ENCODE results near the gene USP32. TPM values are rescaled to one million over a fixed set of nuclear protein-coding genes. Genes with fewer than 3 reads are reported as not detected.

Gene USP32
- total and polyA plus RNA-seq, 2 donors (not counting 1 experiment from before 2014, with no cell fraction given) = 7.7 to 48.8 TPM

GRCh38 chr17:60277258-60277657 is 114.7 kb downstream of the USP32 start:
- POLR2A ChIA-PET = no interaction called here

DNA sequence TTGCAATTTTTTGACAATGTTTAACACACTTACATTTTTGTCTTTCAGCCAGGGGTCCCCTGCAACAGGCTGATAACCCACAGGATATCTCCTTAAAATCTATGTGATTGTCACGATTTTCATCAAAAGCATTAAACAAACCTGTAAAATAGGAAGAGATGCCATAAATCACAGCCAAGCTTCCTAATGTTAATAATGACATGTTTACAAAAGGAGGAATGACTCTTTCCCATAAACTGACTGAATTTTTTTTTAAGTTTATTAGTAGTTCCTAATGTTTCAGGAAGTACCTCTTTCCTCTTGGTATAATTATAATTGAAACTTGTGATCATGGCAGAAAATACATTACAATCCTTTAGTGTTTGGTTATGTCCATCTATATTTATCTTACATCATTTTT is 122.5 kb downstream of the USP32 start:
- H3K9me3 ChIP-seq (ENCODE audit: control extremely low read depth in 1 of 3, control insufficient read depth in 2 of 3, insufficient read depth in 1 of 3, low read length in 2 of 3) = no peaks in the 10 kb centered on the region
- no peaks in the 10 kb centered on the region for H3K27me3 Mint-ChIP-seq
- ATAC-seq (ENCODE audit: low read depth) (no peak), DNase-seq (no peak)
- H3K27ac Mint-ChIP-seq = no peak overlapping the region
- no peak overlapping the region for H3K9ac ChIP-seq (ENCODE audit: low read length)
- CTCF ChIA-PET = no interaction called here
- POLR2A ChIA-PET = no interaction called here
- no CpG with 5 or more reads among the region's 1 CpG for WGBS (ENCODE audit: insufficient coverage)
- intact Hi-C loops (cut with micrococcal nuclease) = no loop called here
- no peak overlapping the region for H3K4me3 ChIP-seq (ENCODE audit: control extremely low read depth in 1 of 5, extremely low read depth in 1 of 5, insufficient read depth in 1 of 5, low read depth in 2 of 5, low read length in 4 of 5)
- H2AFZ ChIP-seq (ENCODE audit: insufficient read depth, low read depth, low read length, poor library complexity, severe bottlenecking) = no peak overlapping the region
- H3K9me3 Mint-ChIP-seq (ENCODE audit: insufficient read depth) = no peaks in the 10 kb centered on the region
- no peaks in the 10 kb centered on the region for H3K4me1 Mint-ChIP-seq
- TF ChIP-seq CTCF (IDR thresholded peaks at IDR 0.05) (no peak), EZH2 (IDR thresholded peaks at IDR 0.05; ENCODE audit: borderline replicate concordance, insufficient read depth, low read depth, low read length, poor library complexity, severe bottlenecking) (no peak)
- H3K4me2 ChIP-seq (replicated peaks; ENCODE audit: low read depth, low read length, poor library complexity, severe bottlenecking) = no peak overlapping the region
- H4K20me1 ChIP-seq (ENCODE audit: control insufficient read depth, insufficient read depth, low read length, poor library complexity, severe bottlenecking) = no peaks in the 10 kb centered on the region
- no peaks in the 10 kb centered on the region for H3K79me2 ChIP-seq (ENCODE audit: control insufficient read depth, insufficient read depth, low read length)
- H3K4me1 ChIP-seq (ENCODE audit: control insufficient read depth in 2 of 2, insufficient read depth in 2 of 2, low read length in 2 of 2) = no peaks in the 10 kb centered on the region
- H3K27me3 ChIP-seq (replicated peaks in 1 of 4; ENCODE audit: control extremely low read depth in 1 of 4, control insufficient read depth in 3 of 4, insufficient read depth in 4 of 4, low read length in 3 of 4) = no peaks in the 10 kb centered on the region
- no peak overlapping the region for H3K27ac ChIP-seq (ENCODE audit: low read length in 2 of 2)
- H3K4me3 Mint-ChIP-seq = no peak overlapping the region
- H3K36me3 ChIP-seq (replicated peaks in 1 of 2; ENCODE audit: control extremely low read depth in 1 of 2, control insufficient read depth in 1 of 2, extremely low read depth in 1 of 2, insufficient read depth in 2 of 2, low read length in 1 of 2) = peaks cover 6 to 16% of the 10 kb centered on the region in 2 experiments

More at GRCh38 chr17:60277258-60277657, 114.7 kb downstream of the USP32 start:
- H3K27ac ChIP-seq (ENCODE audit: low read length in 2 of 2) = no peak overlapping the region
- no peaks in the 10 kb centered on the region for H3K27me3 ChIP-seq (replicated peaks in 1 of 4; ENCODE audit: control extremely low read depth in 1 of 4, control insufficient read depth in 3 of 4, insufficient read depth in 4 of 4, low read length in 3 of 4)
- peaks cover 1 to 5% of the 10 kb centered on the region in 2 experiments for H3K36me3 ChIP-seq (replicated peaks in 1 of 2; ENCODE audit: control extremely low read depth in 1 of 2, control insufficient read depth in 1 of 2, extremely low read depth in 1 of 2, insufficient read depth in 2 of 2, low read length in 1 of 2)
- H4K20me1 ChIP-seq (ENCODE audit: control insufficient read depth, insufficient read depth, low read length, poor library complexity, severe bottlenecking) = no peaks in the 10 kb centered on the region
- no peak overlapping the region for H3K4me3 Mint-ChIP-seq
- no peaks in the 10 kb centered on the region for H3K9me3 ChIP-seq (ENCODE audit: control extremely low read depth in 1 of 3, control insufficient read depth in 2 of 3, insufficient read depth in 1 of 3, low read length in 2 of 3)
- H3K27me3 Mint-ChIP-seq = no peaks in the 10 kb centered on the region
- H3K27ac Mint-ChIP-seq = peak overlapping the region; percentile 32
- ATAC-seq (ENCODE audit: low read depth) (no peak), DNase-seq (no peak)
- no peaks in the 10 kb centered on the region for H3K79me2 ChIP-seq (ENCODE audit: control insufficient read depth, insufficient read depth, low read length)
- H3K4me1 Mint-ChIP-seq = no peaks in the 10 kb centered on the region
- no peaks in the 10 kb centered on the region for H3K9me3 Mint-ChIP-seq (ENCODE audit: insufficient read depth)
- no peak overlapping the region for H3K4me2 ChIP-seq (replicated peaks; ENCODE audit: low read depth, low read length, poor library complexity, severe bottlenecking)
- H2AFZ ChIP-seq (ENCODE audit: insufficient read depth, low read depth, low read length, poor library complexity, severe bottlenecking) = no peak overlapping the region
- CTCF ChIA-PET = interaction anchor here (1.1 kb wide), 1 partner anchor 46 kb away, joined by 3 read pairs; no protein-coding TSS in a partner anchor
- intact Hi-C loops (cut with micrococcal nuclease) = no loop called here
- no CpG with 5 or more reads among the region's 1 CpG for WGBS (ENCODE audit: insufficient coverage)
- no peak for TF ChIP-seq CTCF (IDR thresholded peaks at IDR 0.05)
- TF ChIP-seq EZH2 (IDR thresholded peaks at IDR 0.05; ENCODE audit: borderline replicate concordance, insufficient read depth, low read depth, low read length, poor library complexity, severe bottlenecking) = no peak
- H3K9ac ChIP-seq (ENCODE audit: low read length) = no peak overlapping the region
- no peak overlapping the region for H3K4me3 ChIP-seq (ENCODE audit: control extremely low read depth in 1 of 5, extremely low read depth in 1 of 5, insufficient read depth in 1 of 5, low read depth in 2 of 5, low read length in 4 of 5)
- no peaks in the 10 kb centered on the region for H3K4me1 ChIP-seq (ENCODE audit: control insufficient read depth in 2 of 2, insufficient read depth in 2 of 2, low read length in 2 of 2)

Measured in B cell (primary cell).